ENCODE results near the gene PXDN.
"Not testable (repeated sequence)": the region's sequence is repeated elsewhere in the genome, so short reads cannot be mapped to it uniquely, and the experiment has no call there.

PXDN gene

GRCh38 chr2:1715184-1716013 is 28.9 kb downstream of the PXDN start:
- Mint-ChIP-seq H3K4me3 (no peak overlapping the region), H3K36me3 (ENCODE audit: insufficient read depth) (no peaks in the 10 kb centered on the region), H3K27ac (ENCODE audit: low read depth) (no peak overlapping the region), H3K9me3 (peaks cover 10% of the 10 kb centered on the region), H3K4me1 (no peaks in the 10 kb centered on the region), H3K27me3 (no peaks in the 10 kb centered on the region)
- DNase-seq (ENCODE audit: low spot score in 2 of 2) (no peak), ATAC-seq (replicated peaks; ENCODE audit: extremely low read depth, poor library complexity, severe bottlenecking) (no peak)

- no peak for ATAC-seq (replicated peaks; ENCODE audit: extremely low read depth, poor library complexity, severe bottlenecking)
- no peaks in the 10 kb centered on the region for H3K27me3 Mint-ChIP-seq
Observed at GRCh38 chr2:1714291-1715064, 29.8 kb downstream of the PXDN start.

GRCh38 chr2:1713839-1714236 is 30.5 kb downstream of the PXDN start:
- Mint-ChIP-seq H3K27ac (ENCODE audit: low read depth) (no peak overlapping the region), H3K36me3 (ENCODE audit: insufficient read depth) (no peaks in the 10 kb centered on the region), H3K9me3 (peaks cover 10% of the 10 kb centered on the region), H3K4me1 (no peaks in the 10 kb centered on the region), H3K4me3 (no peak overlapping the region), H3K27me3 (no peaks in the 10 kb centered on the region)
- no peak for DNase-seq (ENCODE audit: low spot score in 2 of 2)
- ATAC-seq (replicated peaks; ENCODE audit: extremely low read depth, poor library complexity, severe bottlenecking), result no peak

More at GRCh38 chr2:1714291-1715064, 29.8 kb downstream of the PXDN start:
- peaks cover 10% of the 10 kb centered on the region for H3K9me3 Mint-ChIP-seq
- no peak overlapping the region for H3K27ac Mint-ChIP-seq (ENCODE audit: low read depth)
- DNase-seq (ENCODE audit: low spot score in 2 of 2), result no peak
- no peak overlapping the region for H3K4me3 Mint-ChIP-seq
- no peaks in the 10 kb centered on the region for H3K36me3 Mint-ChIP-seq (ENCODE audit: insufficient read depth)
- H3K4me1 Mint-ChIP-seq, result no peaks in the 10 kb centered on the region

- peaks cover 8% of the 10 kb centered on the region for H3K9me3 Mint-ChIP-seq
- no peaks in the 10 kb centered on the region for H3K27me3 Mint-ChIP-seq
- no peaks in the 10 kb centered on the region for H3K36me3 Mint-ChIP-seq (ENCODE audit: insufficient read depth)
Observed at GRCh38 chr2:1713142-1713838, 31.0 kb downstream of the PXDN start.

GRCh38 chr2:1709946-1710560 is 34.3 kb downstream of the PXDN start:
- Mint-ChIP-seq H3K4me1 (no peaks in the 10 kb centered on the region), H3K9me3 (no peaks in the 10 kb centered on the region), H3K27ac (ENCODE audit: low read depth) (no peak overlapping the region), H3K4me3 (no peak overlapping the region), H3K36me3 (ENCODE audit: insufficient read depth) (no peaks in the 10 kb centered on the region), H3K27me3 (no peaks in the 10 kb centered on the region)
- DNase-seq (ENCODE audit: low spot score in 2 of 2), result no peak
- no peak for ATAC-seq (replicated peaks; ENCODE audit: extremely low read depth, poor library complexity, severe bottlenecking)

More at GRCh38 chr2:1713142-1713838, 31.0 kb downstream of the PXDN start:
- H3K27ac Mint-ChIP-seq (ENCODE audit: low read depth), result no peak overlapping the region
- ATAC-seq (replicated peaks; ENCODE audit: extremely low read depth, poor library complexity, severe bottlenecking) (no peak), DNase-seq (ENCODE audit: low spot score in 2 of 2) (no peak)
- no peaks in the 10 kb centered on the region for H3K4me1 Mint-ChIP-seq
- H3K4me3 Mint-ChIP-seq, result no peak overlapping the region

GRCh38 chr2:1709335-1709605 is 35.0 kb downstream of the PXDN start:
- H3K36me3 Mint-ChIP-seq (ENCODE audit: insufficient read depth), result no peaks in the 10 kb centered on the region
- H3K27ac Mint-ChIP-seq (ENCODE audit: low read depth), result no peak overlapping the region
- H3K9me3 Mint-ChIP-seq, result no peaks in the 10 kb centered on the region
- H3K27me3 Mint-ChIP-seq, result no peaks in the 10 kb centered on the region
- H3K4me1 Mint-ChIP-seq, result no peaks in the 10 kb centered on the region
- ATAC-seq (replicated peaks; ENCODE audit: extremely low read depth, poor library complexity, severe bottlenecking), result no peak
- DNase-seq (ENCODE audit: low spot score in 2 of 2), result no peak
- H3K4me3 Mint-ChIP-seq, result no peak overlapping the region

- H3K4me3 Mint-ChIP-seq, result no peak overlapping the region
- no peaks in the 10 kb centered on the region for H3K36me3 Mint-ChIP-seq (ENCODE audit: insufficient read depth)
- no peak for DNase-seq (ENCODE audit: low spot score in 2 of 2)
- no peak overlapping the region for H3K27ac Mint-ChIP-seq (ENCODE audit: low read depth)
- H3K4me1 Mint-ChIP-seq, result no peaks in the 10 kb centered on the region
- H3K27me3 Mint-ChIP-seq, result no peaks in the 10 kb centered on the region
- no peak for ATAC-seq (replicated peaks; ENCODE audit: extremely low read depth, poor library complexity, severe bottlenecking)
- no peaks in the 10 kb centered on the region for H3K9me3 Mint-ChIP-seq
Observed at GRCh38 chr2:1708476-1709334, 35.6 kb downstream of the PXDN start.

GRCh38 chr2:1707771-1708418 is 36.4 kb downstream of the PXDN start:
- DNase-seq (ENCODE audit: low spot score in 2 of 2) (no peak), ATAC-seq (replicated peaks; ENCODE audit: extremely low read depth, poor library complexity, severe bottlenecking) (peak; percentile 32)
- Mint-ChIP-seq H3K4me1 (no peaks in the 10 kb centered on the region), H3K4me3 (no peak overlapping the region), H3K36me3 (ENCODE audit: insufficient read depth) (no peaks in the 10 kb centered on the region), H3K9me3 (no peaks in the 10 kb centered on the region), H3K27ac (ENCODE audit: low read depth) (no peak overlapping the region), H3K27me3 (no peaks in the 10 kb centered on the region)

GRCh38 chr2:1706089-1706841 is 38.0 kb downstream of the PXDN start:
- DNase-seq (ENCODE audit: low spot score in 2 of 2); H3K4me1 Mint-ChIP-seq; H3K27ac Mint-ChIP-seq (ENCODE audit: low read depth); H3K36me3 Mint-ChIP-seq (ENCODE audit: insufficient read depth); H3K27me3 Mint-ChIP-seq; H3K9me3 Mint-ChIP-seq; H3K4me3 Mint-ChIP-seq; ATAC-seq (replicated peaks; ENCODE audit: extremely low read depth, poor library complexity, severe bottlenecking): not testable (repeated sequence)

- H3K36me3 Mint-ChIP-seq (ENCODE audit: insufficient read depth), result no peaks in the 10 kb centered on the region
- no peak overlapping the region for H3K4me3 Mint-ChIP-seq
- no peak for DNase-seq (ENCODE audit: low spot score in 2 of 2)
- no peaks in the 10 kb centered on the region for H3K9me3 Mint-ChIP-seq
- no peak overlapping the region for H3K27ac Mint-ChIP-seq (ENCODE audit: low read depth)
- no peaks in the 10 kb centered on the region for H3K4me1 Mint-ChIP-seq
- no peak for ATAC-seq (replicated peaks; ENCODE audit: extremely low read depth, poor library complexity, severe bottlenecking)
- H3K27me3 Mint-ChIP-seq, result no peaks in the 10 kb centered on the region
Observed at GRCh38 chr2:1705557-1706076, 38.7 kb downstream of the PXDN start.

All from central memory CD8-positive, alpha-beta T cell (primary cell).